ENCODE results near the gene ST13.
"Not testable (repeated sequence)": the region's sequence is repeated elsewhere in the genome, so short reads cannot be mapped to it uniquely, and the experiment has no call there.

The ST13 gene

DNA sequence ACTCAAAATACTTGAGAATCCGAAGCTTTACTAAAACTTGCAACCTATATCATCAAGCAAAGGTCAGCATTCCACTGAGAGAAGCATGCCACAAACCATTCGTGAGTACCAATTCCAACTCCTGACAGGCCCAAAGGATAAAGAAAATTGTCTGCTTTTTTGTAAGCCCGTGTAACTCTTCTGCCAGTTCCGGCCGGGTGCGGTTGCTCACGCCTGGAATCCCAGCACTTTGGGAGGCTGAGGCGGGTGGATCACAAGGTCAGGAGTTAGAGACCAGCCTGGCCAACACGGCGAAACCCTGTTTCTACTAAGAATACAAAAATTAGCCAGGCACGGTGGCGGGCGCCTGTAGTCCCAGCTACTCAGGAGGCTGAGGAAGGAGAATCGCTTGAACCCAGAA lies 74.7 kb downstream of the ST13 start:
- DNase-seq (ENCODE audit: low spot score): not testable (repeated sequence)

All from ecto neural progenitor cell (in vitro differentiated cells).